Hepatic stellate cell (primary cell): ENCODE measurements around the gene DNAJC7.
"Not testable (repeated sequence)": the region's sequence is repeated elsewhere in the genome, so short reads cannot be mapped to it uniquely, and the experiment has no call there.

Experiments used
- DNase-seq: peaks from one replicate; pipeline ENCODE4 v3.0.0; 2011; ENCODE audit warnings: low spot score

The DNAJC7 gene

GRCh38 chr17:41957031-41957868 lies 60.0 kb downstream of the DNAJC7 start:
- DNase-seq: no peak

- no peak for DNase-seq
Measured at GRCh38 chr17:41956522-41956921, 60.7 kb downstream of the DNAJC7 start.

- DNase-seq: no peak
Measured at GRCh38 chr17:41948762-41949460, 68.3 kb downstream of the DNAJC7 start.

- DNase-seq: no peak
Measured at GRCh38 chr17:41944943-41945342, 72.3 kb downstream of the DNAJC7 start.

GRCh38 chr17:41943492-41943891 lies 73.7 kb downstream of the DNAJC7 start:
- no peak for DNase-seq

GRCh38 chr17:41942626-41943373 lies 74.4 kb downstream of the DNAJC7 start:
- no peak for DNase-seq

- no peak for DNase-seq
Measured at GRCh38 chr17:41941168-41941567, 76.1 kb downstream of the DNAJC7 start.

- DNase-seq: no peak
Measured at GRCh38 chr17:41939693-41940090, 77.5 kb downstream of the DNAJC7 start.

- no peak for DNase-seq
Measured at GRCh38 chr17:41939044-41939692, 78.1 kb downstream of the DNAJC7 start.

GRCh38 chr17:41937970-41938954 lies 79.0 kb downstream of the DNAJC7 start:
- no peak for DNase-seq

- no peak for DNase-seq
Measured at GRCh38 chr17:41935641-41936040, 81.6 kb downstream of the DNAJC7 start.

- DNase-seq: no peak
Measured at GRCh38 chr17:41932816-41933389, 84.3 kb downstream of the DNAJC7 start.

- DNase-seq: not testable (repeated sequence)
Measured at GRCh38 chr17:41931715-41932114, 85.5 kb downstream of the DNAJC7 start.

GRCh38 chr17:41930833-41931156 lies 86.4 kb downstream of the DNAJC7 start:
- DNase-seq: not testable (repeated sequence)

- peak; percentile 99 for DNase-seq
Measured at GRCh38 chr17:41930009-41930832, 87.0 kb downstream of the DNAJC7 start, which contains the start of gene ODAD4. Gene ODAD4 (plus strand): TSS chr17:41930617. CDS start chr17:41930724, 107 bp downstream.

- DNase-seq: no peak
Measured at GRCh38 chr17:41928693-41929251, 88.5 kb downstream of the DNAJC7 start.
